Astrocyte (in vitro differentiated cells and primary cell): ENCODE results near the gene RGS10. TPM values are rescaled to one million over a fixed set of nuclear protein-coding genes. Genes with fewer than 3 reads are reported as not detected.

ENCODE experiments used
- DNase-seq: peaks from one replicate; pipeline ENCODE4 v3.0.0-alpha.2; 2010; ENCODE audit warnings: low read depth
- FAIRE-seq: peaks from 2 replicates; lab custom pipeline; 2011; peaks lifted over from hg19 to GRCh38; lab: Jason Lieb, UNC
- H2AFZ ChIP-seq: 2 replicates; pipeline ENCODE4 v1.6.0; 2012; ENCODE audit warnings: low read depth, low read length, inconsistent platforms
- H3K27ac ChIP-seq: 2 replicates; pipeline ENCODE4 v1.5.1; 2011; ENCODE audit warnings: low read depth, low read length, inconsistent platforms
- H3K27me3 ChIP-seq: 2 replicates; pipeline ENCODE4 v1.6.0; 2011; ENCODE audit warnings: low read length, inconsistent platforms; ENCODE audit not compliant: insufficient read depth
- H3K36me3 ChIP-seq: 2 replicates; pipeline ENCODE4 v1.5.1; 2011; ENCODE audit warnings: low read length, inconsistent platforms; ENCODE audit not compliant: insufficient read depth
- H3K4me1 ChIP-seq: 2 replicates; pipeline ENCODE4 v1.5.1; 2011; ENCODE audit warnings: low read length, inconsistent platforms; ENCODE audit not compliant: insufficient read depth
- H3K4me2 ChIP-seq: 2 replicates; pipeline ENCODE4 v1.6.0; 2012; ENCODE audit warnings: low read length, inconsistent platforms
- H3K4me3 ChIP-seq: 2 replicates; pipeline ENCODE4 v1.5.1; 2011; ENCODE audit warnings: low read depth, mild to moderate bottlenecking, low read length, inconsistent platforms; ENCODE audit not compliant: insufficient read depth
- H3K79me2 ChIP-seq: 2 replicates; pipeline ENCODE4 v1.6.0; 2012; ENCODE audit warnings: mild to moderate bottlenecking, low read length, inconsistent platforms; ENCODE audit not compliant: insufficient read depth
- H3K9ac ChIP-seq: 2 replicates; pipeline ENCODE4 v1.6.0; 2012; ENCODE audit warnings: mild to moderate bottlenecking, low read length, inconsistent platforms
- H3K9me3 ChIP-seq: 2 replicates; pipeline ENCODE4 v1.5.1; 2012; ENCODE audit warnings: low read depth, mild to moderate bottlenecking, low read length, inconsistent platforms; ENCODE audit not compliant: insufficient read depth
- H4K20me1 ChIP-seq: 2 replicates; pipeline ENCODE4 v1.6.0; 2012; ENCODE audit warnings: low read length, inconsistent platforms; ENCODE audit not compliant: insufficient read depth
- H3K27ac Mint-ChIP-seq: one replicate; pipeline ENCODE4 v1.8.0; 2021; ENCODE audit warnings: mild to moderate bottlenecking, mixed read lengths; ENCODE audit not compliant: unreplicated experiment
- H3K27me3 Mint-ChIP-seq: one replicate; pipeline ENCODE4 v1.8.0; 2021; ENCODE audit warnings: low read depth, mixed read lengths; ENCODE audit not compliant: unreplicated experiment
- H3K36me3 Mint-ChIP-seq: one replicate; pipeline ENCODE4 v1.8.0; 2021; ENCODE audit warnings: low read depth, mixed read lengths; ENCODE audit not compliant: unreplicated experiment
- H3K4me1 Mint-ChIP-seq: one replicate; pipeline ENCODE4 v1.8.0; 2021; ENCODE audit warnings: low read depth, mixed read lengths; ENCODE audit not compliant: unreplicated experiment
- H3K4me3 Mint-ChIP-seq: one replicate; pipeline ENCODE4 v1.8.0; 2021; ENCODE audit warnings: mild to moderate bottlenecking, moderate library complexity, mixed read lengths; ENCODE audit not compliant: unreplicated experiment
- H3K9me3 Mint-ChIP-seq: one replicate; pipeline ENCODE4 v1.8.0; 2021; ENCODE audit warnings: mild to moderate bottlenecking, mixed read lengths; ENCODE audit not compliant: unreplicated experiment
- CTCF ChIP-seq: IDR thresholded peaks from 2 replicates; pipeline ENCODE4 v1.5.1; 2011; ENCODE audit warnings: low read depth, mild to moderate bottlenecking, inconsistent platforms, low read length, moderate library complexity; ENCODE audit not compliant: insufficient read depth
- EZH2 ChIP-seq: IDR thresholded peaks from 2 replicates; pipeline ENCODE4 v1.6.1; 2012; ENCODE audit warnings: mild to moderate bottlenecking, low read length, inconsistent platforms; ENCODE audit not compliant: insufficient read depth
- total RNA-seq: library from RNA; stranded (reverse); gene quantifications from 2 replicates; pipeline ENCODE4 v1.2.1, GENCODE V29; 2021

Gene RGS10
- total RNA-seq, 1 donor from 2014 or later: 40.1 TPM

DNA sequence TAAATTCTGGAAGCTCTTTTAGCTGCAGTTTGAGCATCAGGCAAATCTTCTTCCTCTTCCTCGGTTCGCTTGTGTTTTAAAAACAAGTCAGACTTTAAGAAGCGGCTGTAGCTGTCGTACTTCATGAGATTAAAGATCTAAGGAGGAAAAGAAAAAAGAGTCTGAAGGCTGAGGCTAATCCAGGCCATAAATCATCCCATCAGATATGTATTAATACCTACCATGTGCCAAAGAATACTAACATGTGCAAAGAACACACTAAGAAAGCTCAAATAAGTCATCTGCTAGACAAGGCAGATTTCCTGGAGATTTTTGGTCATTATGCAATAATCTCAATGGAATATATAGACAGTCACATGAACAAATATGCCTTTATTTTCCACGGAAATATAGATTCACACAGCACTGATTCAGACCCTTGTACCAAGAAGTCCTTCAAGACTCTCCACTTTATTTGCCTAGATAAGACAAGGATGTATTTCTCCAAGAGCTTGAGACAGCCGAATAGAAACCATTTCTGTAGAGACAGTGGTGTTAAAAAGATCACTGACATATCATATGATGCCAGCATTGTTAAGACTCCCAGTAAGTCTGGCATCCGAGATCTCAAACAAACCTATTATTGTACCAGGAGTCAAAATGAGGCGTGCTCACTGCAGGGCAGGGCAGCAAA lies 42.3 kb downstream of the RGS10 start:
- Histone ChIP-seq H3K4me2 (no peak overlapping the region), H3K4me3 (no peak overlapping the region), H3K27me3 (no peaks in the 10 kb centered on the region), H2AFZ (no peak overlapping the region), H3K9me3 (no peaks in the 10 kb centered on the region), H4K20me1 (peaks cover 9% of the 10 kb centered on the region), H3K79me2 (no peaks in the 10 kb centered on the region), H3K27ac (no peak overlapping the region), H3K36me3 (peaks cover 8% of the 10 kb centered on the region), H3K9ac (no peak overlapping the region), H3K4me1 (peaks cover 7% of the 10 kb centered on the region)
- Mint-ChIP-seq H3K4me3 (no peak overlapping the region), H3K27ac (no peak overlapping the region), H3K4me1 (peaks cover 26% of the 10 kb centered on the region), H3K36me3 (peaks cover 3% of the 10 kb centered on the region), H3K9me3 (no peaks in the 10 kb centered on the region), H3K27me3 (peaks cover 2% of the 10 kb centered on the region)
- FAIRE-seq: no peak
- TF ChIP-seq CTCF (no peak), EZH2 (no peak)
- DNase-seq: no peak

DNA sequence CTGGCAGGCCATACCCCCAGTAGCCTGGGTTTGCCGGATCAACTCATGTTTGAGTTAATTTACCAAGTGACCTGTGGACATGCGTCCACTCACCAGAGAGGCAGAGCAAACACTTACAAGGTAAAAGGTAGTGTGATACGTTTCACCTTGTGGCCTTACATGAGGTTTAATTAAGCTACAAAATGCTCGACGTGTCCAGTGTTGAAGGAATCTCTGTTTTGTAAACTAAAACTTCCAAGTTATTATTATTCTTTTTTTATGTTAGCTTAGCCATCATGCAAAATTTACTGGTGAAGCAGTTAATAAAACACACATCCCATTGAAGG lies 42.9 kb downstream of the RGS10 start:
- no peak for FAIRE-seq
- no peak for TF ChIP-seq EZH2
- TF ChIP-seq CTCF: no peak
- Histone ChIP-seq H3K4me2 (peak overlapping the region; percentile 17), H3K4me1 (peaks cover 7% of the 10 kb centered on the region), H3K9me3 (no peaks in the 10 kb centered on the region), H3K27me3 (no peaks in the 10 kb centered on the region), H3K27ac (no peak overlapping the region), H3K79me2 (no peaks in the 10 kb centered on the region), H3K36me3 (peaks cover 7% of the 10 kb centered on the region), H3K4me3 (no peak overlapping the region), H2AFZ (no peak overlapping the region), H3K9ac (no peak overlapping the region), H4K20me1 (peaks cover 9% of the 10 kb centered on the region)
- Mint-ChIP-seq H3K9me3 (no peaks in the 10 kb centered on the region), H3K27me3 (peaks cover 2% of the 10 kb centered on the region), H3K27ac (no peak overlapping the region), H3K4me1 (peaks cover 26% of the 10 kb centered on the region), H3K4me3 (no peak overlapping the region), H3K36me3 (no peaks in the 10 kb centered on the region)
- no peak for DNase-seq
